HUES6 (cell line): ENCODE results near the gene TACO1.

Experiments used
- H3K27ac ChIP-seq: 2 replicates; pipeline ENCODE4 v1.7.0; 2013; ENCODE audit warnings: low read depth, mild to moderate bottlenecking, low read length, inconsistent platforms
- H3K27me3 ChIP-seq: 2 replicates; pipeline ENCODE4 v1.6.1; 2013; ENCODE audit warnings: low read length; ENCODE audit not compliant: control insufficient read depth, insufficient read depth
- H3K36me3 ChIP-seq: 2 replicates; pipeline ENCODE4 v1.6.1; 2013; ENCODE audit warnings: low read length; ENCODE audit not compliant: control insufficient read depth, insufficient read depth
- H3K4me1 ChIP-seq: 2 replicates; pipeline ENCODE4 v1.6.1; 2013; ENCODE audit warnings: low read length; ENCODE audit not compliant: control insufficient read depth, insufficient read depth
- H3K4me3 ChIP-seq: 2 replicates; pipeline ENCODE4 v1.5.1; 2013; ENCODE audit warnings: low read depth, low read length
- H3K9ac ChIP-seq: one replicate; pipeline ENCODE4 v1.6.1; 2013; ENCODE audit warnings: mild to moderate bottlenecking, low read length
- H3K9me3 ChIP-seq: 2 replicates; pipeline ENCODE4 v1.6.1; 2013; ENCODE audit warnings: low read depth, low read length; ENCODE audit not compliant: control insufficient read depth, insufficient read depth

TACO1 gene

GRCh38 chr17:63598281-63598680 is 2.4 kb upstream of the TACO1 start:
- H3K27me3 ChIP-seq: no peaks in the 10 kb centered on the region
- H3K4me1 ChIP-seq: peaks cover 10% of the 10 kb centered on the region
- H3K9me3 ChIP-seq: no peaks in the 10 kb centered on the region
- H3K27ac ChIP-seq: no peak overlapping the region
- H3K9ac ChIP-seq: no peak overlapping the region
- no peak overlapping the region for H3K4me3 ChIP-seq
- H3K36me3 ChIP-seq: no peaks in the 10 kb centered on the region

GRCh38 chr17:63601439-63602371 is 1.0 kb downstream of the TACO1 start:
- no peak overlapping the region for H3K27ac ChIP-seq

GRCh38 chr17:63609816-63610573 is 9.3 kb downstream of the TACO1 start:
- Histone ChIP-seq H3K4me3 (no peak overlapping the region), H3K27me3 (no peaks in the 10 kb centered on the region), H3K9ac (no peak overlapping the region), H3K9me3 (no peaks in the 10 kb centered on the region), H3K4me1 (no peaks in the 10 kb centered on the region), H3K36me3 (peaks cover 44% of the 10 kb centered on the region), H3K27ac (no peak overlapping the region)

More at GRCh38 chr17:63601439-63602371, 1.0 kb downstream of the TACO1 start:
- Histone ChIP-seq H3K9ac (peak overlapping the region; percentile 88), H3K9me3 (no peaks in the 10 kb centered on the region), H3K4me1 (peaks cover 10% of the 10 kb centered on the region), H3K36me3 (peaks cover 24% of the 10 kb centered on the region), H3K4me3 (peak overlapping the region; percentile 92), H3K27me3 (no peaks in the 10 kb centered on the region)

GRCh38 chr17:63610854-63611253 is 10.2 kb downstream of the TACO1 start:
- no peaks in the 10 kb centered on the region for H3K9me3 ChIP-seq
- H3K9ac ChIP-seq: no peak overlapping the region
- H3K27me3 ChIP-seq: no peaks in the 10 kb centered on the region
- no peak overlapping the region for H3K27ac ChIP-seq
- no peak overlapping the region for H3K4me3 ChIP-seq
- H3K4me1 ChIP-seq: no peaks in the 10 kb centered on the region
- peaks cover 35% of the 10 kb centered on the region for H3K36me3 ChIP-seq

- Histone ChIP-seq H3K9me3 (no peaks in the 10 kb centered on the region), H3K9ac (no peak overlapping the region)
Measured at GRCh38 chr17:63611354-63611753, 10.7 kb downstream of the TACO1 start.

GRCh38 chr17:63613663-63614062 is 13.0 kb downstream of the TACO1 start:
- Histone ChIP-seq H3K36me3 (peaks cover 8% of the 10 kb centered on the region), H3K4me3 (no peak overlapping the region), H3K27ac (no peak overlapping the region), H3K27me3 (no peaks in the 10 kb centered on the region), H3K4me1 (no peaks in the 10 kb centered on the region), H3K9ac (no peak overlapping the region), H3K9me3 (no peaks in the 10 kb centered on the region)

More at GRCh38 chr17:63611354-63611753, 10.7 kb downstream of the TACO1 start:
- Histone ChIP-seq H3K27ac (no peak overlapping the region), H3K4me3 (no peak overlapping the region), H3K4me1 (no peaks in the 10 kb centered on the region), H3K36me3 (peaks cover 30% of the 10 kb centered on the region), H3K27me3 (no peaks in the 10 kb centered on the region)

- Histone ChIP-seq H3K9ac (peak overlapping the region; percentile 67), H3K4me1 (peaks cover 7% of the 10 kb centered on the region), H3K27ac (peak overlapping the region; percentile 54; the same call in 1 of the 2 replicates), H3K27me3 (no peaks in the 10 kb centered on the region), H3K9me3 (no peaks in the 10 kb centered on the region), H3K36me3 (no peaks in the 10 kb centered on the region), H3K4me3 (peak overlapping the region; percentile 94)
Measured at GRCh38 chr17:63621229-63621683, 20.6 kb downstream of the TACO1 start.

GRCh38 chr17:63621684-63622573 is 21.2 kb downstream of the TACO1 start, which contains the start of gene MAP3K3:
TSS of gene MAP3K3 (plus strand) at chr17:63622417. CDS start at chr17:63622760, 343 bp downstream.
- Histone ChIP-seq H3K36me3 (no peaks in the 10 kb centered on the region), H3K9ac (peak within 1 kb of the TSS; percentile 79), H3K4me1 (peaks cover 12% of the 10 kb centered on the region), H3K27me3 (no peaks in the 10 kb centered on the region), H3K27ac (peak within 1 kb of the TSS; percentile 54; the same call in 1 of the 2 replicates), H3K9me3 (no peaks in the 10 kb centered on the region), H3K4me3 (peak within 1 kb of the TSS; percentile 94)

GRCh38 chr17:63622574-63623390 is 22.1 kb downstream of the TACO1 start:
- H3K4me3 ChIP-seq: peak overlapping the region; percentile 94
- H3K9me3 ChIP-seq: no peaks in the 10 kb centered on the region
- H3K27ac ChIP-seq: no peak overlapping the region
- H3K9ac ChIP-seq: peak overlapping the region; percentile 79
- peaks cover 15% of the 10 kb centered on the region for H3K4me1 ChIP-seq
- H3K27me3 ChIP-seq: no peaks in the 10 kb centered on the region
- H3K36me3 ChIP-seq: no peaks in the 10 kb centered on the region
